ENCODE results near the gene SLC23A3.

Gene SLC23A3

DNA sequence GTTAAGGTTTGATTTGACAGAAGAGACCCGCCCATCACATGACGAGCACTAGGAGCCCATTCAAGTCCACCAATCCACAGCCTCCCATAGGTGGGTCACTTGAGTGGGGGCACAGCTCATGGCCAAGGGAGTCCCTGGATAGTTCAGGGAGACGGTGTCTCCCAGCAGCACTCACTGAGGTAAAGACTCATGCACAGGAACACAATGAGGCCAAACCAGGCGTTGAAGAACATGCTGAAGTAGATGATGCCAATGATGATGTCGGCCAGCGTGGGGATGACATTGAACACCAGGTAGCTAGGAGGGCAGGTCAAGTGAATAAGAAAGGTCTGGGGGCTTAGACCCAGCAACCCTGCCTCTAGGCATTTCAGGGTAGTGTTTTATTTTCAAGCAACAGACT, 45.0 kb upstream of the SLC23A3 start:
- no peak overlapping the region for H3K4me3 ChIP-seq (ENCODE audit: low read depth, low read length)
- DNase-seq (ENCODE audit: low read depth) = no peak
- TF ChIP-seq, protein P1, sequence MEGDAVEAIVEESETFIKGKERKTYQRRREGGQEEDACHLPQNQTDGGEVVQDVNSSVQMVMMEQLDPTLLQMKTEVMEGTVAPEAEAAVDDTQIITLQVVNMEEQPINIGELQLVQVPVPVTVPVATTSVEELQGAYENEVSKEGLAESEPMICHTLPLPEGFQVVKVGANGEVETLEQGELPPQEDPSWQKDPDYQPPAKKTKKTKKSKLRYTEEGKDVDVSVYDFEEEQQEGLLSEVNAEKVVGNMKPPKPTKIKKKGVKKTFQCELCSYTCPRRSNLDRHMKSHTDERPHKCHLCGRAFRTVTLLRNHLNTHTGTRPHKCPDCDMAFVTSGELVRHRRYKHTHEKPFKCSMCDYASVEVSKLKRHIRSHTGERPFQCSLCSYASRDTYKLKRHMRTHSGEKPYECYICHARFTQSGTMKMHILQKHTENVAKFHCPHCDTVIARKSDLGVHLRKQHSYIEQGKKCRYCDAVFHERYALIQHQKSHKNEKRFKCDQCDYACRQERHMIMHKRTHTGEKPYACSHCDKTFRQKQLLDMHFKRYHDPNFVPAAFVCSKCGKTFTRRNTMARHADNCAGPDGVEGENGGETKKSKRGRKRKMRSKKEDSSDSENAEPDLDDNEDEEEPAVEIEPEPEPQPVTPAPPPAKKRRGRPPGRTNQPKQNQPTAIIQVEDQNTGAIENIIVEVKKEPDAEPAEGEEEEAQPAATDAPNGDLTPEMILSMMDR (IDR thresholded peaks at IDR 0.05; ENCODE audit: low read depth, low read length, missing control alignments) = no peak

DNA sequence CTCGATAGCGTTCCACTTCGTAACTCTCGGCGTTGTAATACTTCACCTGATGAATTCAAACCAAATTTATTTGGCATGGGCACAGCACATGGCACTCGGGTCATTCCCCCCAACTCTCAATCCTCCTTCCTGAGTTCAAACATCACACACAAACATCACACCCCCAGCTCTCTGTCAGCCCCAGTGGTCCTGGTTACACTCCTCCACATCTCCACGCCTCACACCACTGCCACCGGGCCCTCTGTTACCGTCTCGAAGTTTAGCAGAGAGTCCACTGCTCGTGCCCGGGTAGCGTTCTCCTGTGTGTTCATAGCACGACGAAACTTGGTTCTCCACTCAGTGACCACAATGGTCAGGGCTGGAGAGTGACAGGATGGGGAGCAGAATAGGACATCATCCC, 44.3 kb upstream of the SLC23A3 start:
- no peak overlapping the region for H3K4me3 ChIP-seq (ENCODE audit: low read depth, low read length)
- DNase-seq (ENCODE audit: low read depth) = no peak
- TF ChIP-seq, protein P1 (IDR thresholded peaks at IDR 0.05; ENCODE audit: low read depth, low read length, missing control alignments) = no peak

DNA sequence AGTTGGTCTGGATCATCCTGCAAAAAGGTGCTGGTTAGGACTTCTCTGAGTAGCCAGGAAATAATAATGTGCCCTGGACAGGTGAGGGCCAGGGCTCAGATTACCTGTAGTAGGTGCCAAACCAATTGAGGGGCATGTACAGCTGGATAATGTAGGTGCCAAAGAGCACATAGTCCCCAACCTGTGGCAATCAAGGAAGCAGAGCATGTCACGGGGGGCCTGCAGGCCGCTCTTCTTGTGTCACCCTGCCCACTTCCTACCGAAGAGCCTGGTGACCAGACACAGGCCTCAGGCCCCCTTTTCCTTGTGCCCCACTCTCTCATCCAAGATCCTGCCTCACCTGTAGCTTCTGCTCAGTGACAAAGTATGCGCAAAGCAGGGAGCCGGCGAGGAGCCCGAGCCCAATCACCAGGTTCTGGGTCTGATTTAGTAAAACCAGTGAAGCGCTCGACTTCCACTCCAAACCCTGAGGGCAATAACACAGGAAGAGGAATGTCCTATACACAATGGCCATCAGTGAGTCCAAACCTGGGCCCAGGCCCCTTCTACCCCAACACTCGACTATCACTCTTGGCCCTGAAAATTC, 43.8 kb upstream of the SLC23A3 start:
- no peak for DNase-seq (ENCODE audit: low read depth)
- TF ChIP-seq, protein P1 (IDR thresholded peaks at IDR 0.05; ENCODE audit: low read depth, low read length, missing control alignments) = no peak

DNA sequence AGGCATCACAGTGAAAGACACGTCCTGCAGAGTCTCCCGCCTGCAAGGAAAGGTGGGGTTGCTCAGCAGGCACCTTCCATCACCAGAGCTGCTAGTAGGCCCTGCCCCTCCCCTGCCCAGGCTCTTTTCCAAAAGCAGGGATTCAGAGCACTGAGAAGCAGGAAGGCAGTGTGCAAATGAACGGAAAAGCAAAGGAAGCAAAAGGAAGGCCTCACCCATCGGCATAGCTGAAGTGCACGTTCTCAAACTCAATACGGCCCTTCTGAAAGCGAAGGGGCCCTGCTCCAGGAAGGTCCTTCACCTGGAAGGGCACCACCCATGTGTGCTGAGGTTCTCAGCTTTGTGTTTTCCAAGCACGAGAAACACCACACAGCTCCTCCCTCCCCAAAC, 43.2 kb upstream of the SLC23A3 start:
- H3K4me3 ChIP-seq (ENCODE audit: low read depth, low read length) = no peak overlapping the region
- TF ChIP-seq, protein P1 (IDR thresholded peaks at IDR 0.05; ENCODE audit: low read depth, low read length, missing control alignments) = no peak
- no peak for DNase-seq (ENCODE audit: low read depth)

More for the DNA sequence above, 43.8 kb upstream of the SLC23A3 start:
- no peak overlapping the region for H3K4me3 ChIP-seq (ENCODE audit: low read depth, low read length)

DNA sequence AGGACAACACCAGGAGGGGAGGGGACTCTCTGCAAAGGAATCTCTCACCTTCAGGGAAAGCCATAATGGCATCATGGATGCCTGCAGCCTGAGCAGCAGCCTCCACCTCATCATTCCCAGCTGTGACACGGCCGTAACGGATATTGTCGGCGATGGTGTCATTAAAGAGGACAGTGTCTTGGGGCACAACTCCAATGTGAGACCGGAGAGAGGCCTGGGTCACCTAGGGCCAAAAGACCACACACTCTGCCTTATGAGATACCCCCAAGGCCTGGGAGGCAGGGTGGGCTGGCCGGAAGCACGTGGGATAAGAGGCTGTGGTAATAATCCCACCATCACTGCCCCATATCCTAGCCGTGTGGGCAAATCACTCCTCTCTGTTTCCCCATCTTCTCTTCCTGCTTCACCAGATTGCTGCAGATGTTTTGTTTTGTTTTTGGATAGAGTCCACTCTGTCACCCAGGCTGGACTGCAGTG, 41.1 kb upstream of the SLC23A3 start:
- H3K4me3 ChIP-seq (ENCODE audit: low read depth, low read length) = no peak overlapping the region

DNA sequence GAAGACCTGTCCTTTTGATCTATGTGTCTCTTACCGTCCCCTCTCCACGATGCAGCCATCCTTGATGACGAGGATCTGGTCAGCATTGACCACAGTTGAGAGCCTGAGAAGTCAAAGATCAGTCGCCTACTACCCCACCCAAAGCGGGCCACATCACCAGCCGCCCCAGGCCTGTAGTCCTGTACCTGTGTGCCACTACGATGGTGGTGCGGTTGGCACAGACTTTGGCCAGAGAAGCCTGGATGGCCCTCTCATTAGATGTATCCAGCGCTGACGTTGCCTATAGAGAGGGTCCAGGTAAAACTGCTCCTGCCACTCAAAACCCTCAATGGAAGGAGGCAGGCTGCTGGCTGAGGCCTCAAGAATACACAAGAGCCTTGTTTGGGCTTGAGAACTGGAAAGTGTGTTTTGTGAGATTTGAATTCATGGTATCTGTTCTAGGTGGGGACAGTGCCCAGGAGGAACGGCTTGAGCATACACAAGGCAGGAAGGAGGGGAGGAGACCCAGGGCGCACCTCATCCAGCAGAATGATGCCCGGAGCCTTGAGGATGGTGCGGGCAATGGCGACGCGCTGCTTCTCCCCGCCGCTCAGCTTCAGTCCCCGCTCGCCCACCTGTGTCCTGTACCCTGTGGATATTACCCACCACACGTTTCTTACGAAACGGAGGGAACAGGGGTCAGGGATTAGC, 40.5 kb upstream of the SLC23A3 start:
- DNase-seq (ENCODE audit: low read depth) = no peak
- TF ChIP-seq, protein P1 (IDR thresholded peaks at IDR 0.05; ENCODE audit: low read depth, low read length, missing control alignments) = no peak

More for the DNA sequence above, 41.1 kb upstream of the SLC23A3 start:
- TF ChIP-seq, protein P1 (IDR thresholded peaks at IDR 0.05; ENCODE audit: low read depth, low read length, missing control alignments) = no peak
- DNase-seq (ENCODE audit: low read depth) = no peak

More for the DNA sequence above, 40.5 kb upstream of the SLC23A3 start:
- H3K4me3 ChIP-seq (ENCODE audit: low read depth, low read length) = no peak overlapping the region
